ENCODE measurements around the gene CKLF. TPM values are rescaled to one million over a fixed set of nuclear protein-coding genes. Genes with fewer than 3 reads are reported as not detected.

CKLF gene
- 100 to 1,000 TPM; 118 to 121 TPM for total RNA-seq
- polyA plus RNA-seq, result 265 TPM

GRCh38 chr16:66552286-66553177 is at the start of gene CKLF:
TSS of gene CKLF (plus strand) at chr16:66552576. CDS start at chr16:66552716, 140 bp downstream.
- H3K4me1 Mint-ChIP-seq, result peaks cover 76 to 88% (median 86%) of the 10 kb centered on the region in 3 donors
- H3K27me3 Mint-ChIP-seq, result peaks cover 0 to 5% of the 10 kb centered on the region in 2 donors
- POLR2A ChIA-PET, result interaction anchor here (0.6 to 3.4 kb wide), 12 partner anchors 9 to 76 kb away, joined by 3 to 26 read pairs (median 4); partner anchors contain the start of gene CMTM3
- DNase-seq, result peak; percentile 85 to 94 (median 92)
- H3K27ac Mint-ChIP-seq, result peak within 1 kb of the TSS; percentile 92 to 98 (median 96)
- no peaks in the 10 kb centered on the region for H3K27me3 ChIP-seq (ENCODE audit: insufficient read depth, low read length, poor library complexity, severe bottlenecking)
- H3K4me3 Mint-ChIP-seq, result peak within 1 kb of the TSS; percentile 90 to 98 (median 97)
- CTCF ChIA-PET, result interaction anchor here (1.0 to 3.7 kb wide), 15 partner anchors 10 to 198 kb away, joined by 3 to 32 read pairs (median 6); partner anchors contain the start of gene CMTM3
- peak within 1 kb of the TSS; percentile 87 for H3K4me3 ChIP-seq (ENCODE audit: low read length)
- peak within 1 kb of the TSS; percentile 85 for H3K27ac ChIP-seq (ENCODE audit: low read depth, low read length)
- H3K4me1 ChIP-seq (ENCODE audit: insufficient read depth, low read length), result peaks cover 72% of the 10 kb centered on the region
- H3K9me3 Mint-ChIP-seq, result no peaks in the 10 kb centered on the region
- peaks cover 0 to 31% (median 8%) of the 10 kb centered on the region in 3 donors for H3K36me3 Mint-ChIP-seq
- H3K36me3 ChIP-seq (ENCODE audit: insufficient read depth, low read length), result no peaks in the 10 kb centered on the region
- no peaks in the 10 kb centered on the region for H3K9me3 ChIP-seq (ENCODE audit: low read length)

- Mint-ChIP-seq H3K36me3 (no peaks in the 10 kb centered on the region), H3K27ac (no peak overlapping the region), H3K27me3 (peaks cover 0 to 2% of the 10 kb centered on the region in 2 donors), H3K4me3 (no peak overlapping the region), H3K4me1 (peaks cover 0 to 5% (median 4%) of the 10 kb centered on the region in 3 donors), H3K9me3 (no peaks in the 10 kb centered on the region)
- Histone ChIP-seq H3K27ac (ENCODE audit: low read depth, low read length) (no peak overlapping the region), H3K27me3 (ENCODE audit: insufficient read depth, low read length, poor library complexity, severe bottlenecking) (no peaks in the 10 kb centered on the region), H3K4me1 (ENCODE audit: insufficient read depth, low read length) (no peaks in the 10 kb centered on the region), H3K4me3 (ENCODE audit: low read length) (no peak overlapping the region), H3K9me3 (ENCODE audit: low read length) (no peaks in the 10 kb centered on the region), H3K36me3 (ENCODE audit: insufficient read depth, low read length) (no peaks in the 10 kb centered on the region)
- POLR2A ChIA-PET, result no interaction called here
- DNase-seq, result no peak
- CTCF ChIA-PET, result interaction anchor here (1.2 kb wide), 1 partner anchor 86 kb away, joined by 4 read pairs; no protein-coding TSS in a partner anchor
Measured at GRCh38 chr16:66503030-66503429, 49.3 kb upstream of the CKLF start.

- Mint-ChIP-seq H3K9me3 (no peaks in the 10 kb centered on the region), H3K4me1 (peaks cover 0 to 5% (median 4%) of the 10 kb centered on the region in 3 donors), H3K27me3 (peaks cover 0 to 2% of the 10 kb centered on the region in 2 donors), H3K27ac (no peak overlapping the region), H3K36me3 (no peaks in the 10 kb centered on the region), H3K4me3 (no peak overlapping the region)
- H3K4me1 ChIP-seq (ENCODE audit: insufficient read depth, low read length), result no peaks in the 10 kb centered on the region
- no peaks in the 10 kb centered on the region for H3K36me3 ChIP-seq (ENCODE audit: insufficient read depth, low read length)
- POLR2A ChIA-PET, result no interaction called here
- H3K4me3 ChIP-seq (ENCODE audit: low read length), result no peak overlapping the region
- H3K27me3 ChIP-seq (ENCODE audit: insufficient read depth, low read length, poor library complexity, severe bottlenecking), result no peaks in the 10 kb centered on the region
- H3K9me3 ChIP-seq (ENCODE audit: low read length), result no peaks in the 10 kb centered on the region
- H3K27ac ChIP-seq (ENCODE audit: low read depth, low read length), result no peak overlapping the region
- CTCF ChIA-PET, result no interaction called here
- DNase-seq, result no peak
Measured at GRCh38 chr16:66503612-66504011, 48.8 kb upstream of the CKLF start.

GRCh38 chr16:66507731-66508239 is 44.6 kb upstream of the CKLF start:
- H3K27ac Mint-ChIP-seq, result no peak overlapping the region
- Histone ChIP-seq H3K36me3 (ENCODE audit: insufficient read depth, low read length) (no peaks in the 10 kb centered on the region), H3K4me3 (ENCODE audit: low read length) (no peak overlapping the region), H3K9me3 (ENCODE audit: low read length) (no peaks in the 10 kb centered on the region), H3K27me3 (ENCODE audit: insufficient read depth, low read length, poor library complexity, severe bottlenecking) (no peaks in the 10 kb centered on the region), H3K4me1 (ENCODE audit: insufficient read depth, low read length) (peaks cover 5% of the 10 kb centered on the region), H3K27ac (ENCODE audit: low read depth, low read length) (no peak overlapping the region)
- H3K4me3 Mint-ChIP-seq, result no peak overlapping the region
- ChIA-PET CTCF (interaction anchor here (1.5 to 1.6 kb wide), 2 partner anchors 15 to 82 kb away, joined by 5 to 8 read pairs; no protein-coding TSS in a partner anchor), POLR2A (interaction anchor here (0.8 kb wide), 1 partner anchor 18 kb away, joined by 3 read pairs; no protein-coding TSS in a partner anchor)
- H3K36me3 Mint-ChIP-seq, result no peaks in the 10 kb centered on the region
- no peak for DNase-seq
- peaks cover 0 to 2% of the 10 kb centered on the region in 2 donors for H3K27me3 Mint-ChIP-seq
- no peaks in the 10 kb centered on the region for H3K9me3 Mint-ChIP-seq
- H3K4me1 Mint-ChIP-seq, result peaks cover 6 to 14% (median 12%) of the 10 kb centered on the region in 3 donors

- H3K4me1 Mint-ChIP-seq, result peaks cover 9 to 17% (median 13%) of the 10 kb centered on the region in 3 donors
- Histone ChIP-seq H3K9me3 (ENCODE audit: low read length) (no peaks in the 10 kb centered on the region), H3K27ac (ENCODE audit: low read depth, low read length) (no peak overlapping the region), H3K4me1 (ENCODE audit: insufficient read depth, low read length) (peaks cover 5% of the 10 kb centered on the region), H3K27me3 (ENCODE audit: insufficient read depth, low read length, poor library complexity, severe bottlenecking) (no peaks in the 10 kb centered on the region), H3K4me3 (ENCODE audit: low read length) (no peak overlapping the region), H3K36me3 (ENCODE audit: insufficient read depth, low read length) (no peaks in the 10 kb centered on the region)
- no peaks in the 10 kb centered on the region for H3K27me3 Mint-ChIP-seq
- DNase-seq, result no peak
- H3K27ac Mint-ChIP-seq, result peak overlapping the region in 2 of 8 donors; percentile 43 to 68
- no peaks in the 10 kb centered on the region for H3K9me3 Mint-ChIP-seq
- peaks cover 0 to 2% (median 0%) of the 10 kb centered on the region in 3 donors for H3K36me3 Mint-ChIP-seq
- ChIA-PET POLR2A (interaction anchor here (0.8 kb wide), 1 partner anchor 17 kb away, joined by 3 read pairs; no protein-coding TSS in a partner anchor), CTCF (interaction anchor here (0.6 to 1.6 kb wide), 3 partner anchors 14 to 81 kb away, joined by 3 to 8 read pairs (median 5); no protein-coding TSS in a partner anchor)
- H3K4me3 Mint-ChIP-seq, result no peak overlapping the region
Measured at GRCh38 chr16:66508248-66508913, 44.0 kb upstream of the CKLF start.

- Histone ChIP-seq H3K27ac (ENCODE audit: low read depth, low read length) (no peak overlapping the region), H3K9me3 (ENCODE audit: low read length) (no peaks in the 10 kb centered on the region), H3K27me3 (ENCODE audit: insufficient read depth, low read length, poor library complexity, severe bottlenecking) (no peaks in the 10 kb centered on the region), H3K4me1 (ENCODE audit: insufficient read depth, low read length) (peaks cover 5% of the 10 kb centered on the region), H3K36me3 (ENCODE audit: insufficient read depth, low read length) (no peaks in the 10 kb centered on the region), H3K4me3 (ENCODE audit: low read length) (no peak overlapping the region)
- Mint-ChIP-seq H3K27me3 (no peaks in the 10 kb centered on the region), H3K4me3 (no peak overlapping the region), H3K4me1 (peaks cover 11 to 19% (median 12%) of the 10 kb centered on the region in 3 donors), H3K9me3 (no peaks in the 10 kb centered on the region), H3K36me3 (peaks cover 0 to 2% (median 0%) of the 10 kb centered on the region in 3 donors), H3K27ac (peak overlapping the region in 2 of 8 donors; percentile 43 to 68)
- ChIA-PET POLR2A (no interaction called here), CTCF (interaction anchor here (0.6 to 4.1 kb wide), 4 partner anchors 13 to 80 kb away, joined by 3 to 39 read pairs (median 6); no protein-coding TSS in a partner anchor)
- DNase-seq, result no peak
Measured at GRCh38 chr16:66508914-66509496, 43.4 kb upstream of the CKLF start.

- Mint-ChIP-seq H3K27me3 (no peaks in the 10 kb centered on the region), H3K36me3 (peaks cover 0 to 2% (median 0%) of the 10 kb centered on the region in 3 donors), H3K9me3 (no peaks in the 10 kb centered on the region), H3K4me3 (no peak overlapping the region), H3K27ac (peak overlapping the region in 1 of 8 donors; percentile 23), H3K4me1 (peaks cover 11 to 21% (median 12%) of the 10 kb centered on the region in 3 donors)
- no peak overlapping the region for H3K4me3 ChIP-seq (ENCODE audit: low read length)
- H3K9me3 ChIP-seq (ENCODE audit: low read length), result no peaks in the 10 kb centered on the region
- no peak for DNase-seq
- H3K27ac ChIP-seq (ENCODE audit: low read depth, low read length), result no peak overlapping the region
- H3K4me1 ChIP-seq (ENCODE audit: insufficient read depth, low read length), result peaks cover 5% of the 10 kb centered on the region
- CTCF ChIA-PET, result interaction anchor here (1.0 to 4.1 kb wide), 2 partner anchors 14 to 100 kb away, joined by 3 to 39 read pairs; no protein-coding TSS in a partner anchor
- no peaks in the 10 kb centered on the region for H3K36me3 ChIP-seq (ENCODE audit: insufficient read depth, low read length)
- POLR2A ChIA-PET, result no interaction called here
- H3K27me3 ChIP-seq (ENCODE audit: insufficient read depth, low read length, poor library complexity, severe bottlenecking), result no peaks in the 10 kb centered on the region
Measured at GRCh38 chr16:66509576-66509975, 42.8 kb upstream of the CKLF start.

Measured in CD8-positive, alpha-beta memory T cell (primary cell).